Vagina (tissue), 2 donors: ENCODE measurements around the gene SLC37A1.

Source experiments
- POLR2A ChIP-seq, 2 donors: fragments of 450-650 bp; IDR thresholded peaks; one replicate each; pipeline ENCODE4 v1.6.1; 2017; ENCODE audit warnings: antibody characterized with exemption in 2 of 2, mild to moderate bottlenecking in 2 of 2, moderate library complexity in 2 of 2
- TF ChIP-seq, protein P1 (sequence below), 3 experiments: fragments of 450-650 bp in 2 of 3; fragments of 200-600 bp in 1 of 3; sonication (generic) in 1 of 3; IDR thresholded peaks; one replicate each; pipeline ENCODE4 v1.5.1; 2017 to 2019; ENCODE audit warnings: antibody characterized with exemption in 3 of 3, mild to moderate bottlenecking in 2 of 3, moderate library complexity in 2 of 3

DNA sequence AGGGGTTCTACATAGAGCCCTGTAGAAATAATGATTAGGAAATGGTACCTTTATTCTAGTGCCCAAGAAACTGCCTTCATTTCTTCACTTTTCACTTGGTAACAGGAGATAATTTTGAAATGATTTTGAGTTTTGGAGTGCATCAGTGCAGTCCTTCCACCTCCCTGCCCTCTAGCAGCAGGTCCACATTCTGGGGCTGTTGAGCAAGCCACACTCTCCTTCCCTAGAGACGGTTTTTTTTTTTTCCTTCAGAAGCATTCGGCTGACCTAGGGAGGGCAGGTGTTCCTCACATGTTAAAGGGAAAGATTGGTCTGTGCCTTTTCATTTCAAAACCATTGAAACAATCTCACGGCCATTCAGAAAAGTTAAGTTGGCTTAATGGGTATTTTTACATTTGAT lies 39.8 kb downstream of the SLC37A1 start:
- TF ChIP-seq, protein P1, sequence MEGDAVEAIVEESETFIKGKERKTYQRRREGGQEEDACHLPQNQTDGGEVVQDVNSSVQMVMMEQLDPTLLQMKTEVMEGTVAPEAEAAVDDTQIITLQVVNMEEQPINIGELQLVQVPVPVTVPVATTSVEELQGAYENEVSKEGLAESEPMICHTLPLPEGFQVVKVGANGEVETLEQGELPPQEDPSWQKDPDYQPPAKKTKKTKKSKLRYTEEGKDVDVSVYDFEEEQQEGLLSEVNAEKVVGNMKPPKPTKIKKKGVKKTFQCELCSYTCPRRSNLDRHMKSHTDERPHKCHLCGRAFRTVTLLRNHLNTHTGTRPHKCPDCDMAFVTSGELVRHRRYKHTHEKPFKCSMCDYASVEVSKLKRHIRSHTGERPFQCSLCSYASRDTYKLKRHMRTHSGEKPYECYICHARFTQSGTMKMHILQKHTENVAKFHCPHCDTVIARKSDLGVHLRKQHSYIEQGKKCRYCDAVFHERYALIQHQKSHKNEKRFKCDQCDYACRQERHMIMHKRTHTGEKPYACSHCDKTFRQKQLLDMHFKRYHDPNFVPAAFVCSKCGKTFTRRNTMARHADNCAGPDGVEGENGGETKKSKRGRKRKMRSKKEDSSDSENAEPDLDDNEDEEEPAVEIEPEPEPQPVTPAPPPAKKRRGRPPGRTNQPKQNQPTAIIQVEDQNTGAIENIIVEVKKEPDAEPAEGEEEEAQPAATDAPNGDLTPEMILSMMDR (IDR thresholded peaks at IDR 0.05) = no peak
- no peak for TF ChIP-seq POLR2A (IDR thresholded peaks at IDR 0.05)
